Kidney tubule cell (primary cell): Measurements from ENCODE around the gene EFEMP1.
A peak's percentile ranks its signal among the peaks of the same experiment; 100 is the strongest.

ENCODE experiments used
- DNase-seq: peaks from one replicate; pipeline ENCODE4 v3.0.0-alpha.2; 2018; ENCODE audit warnings: low spot score

The EFEMP1 gene

DNA sequence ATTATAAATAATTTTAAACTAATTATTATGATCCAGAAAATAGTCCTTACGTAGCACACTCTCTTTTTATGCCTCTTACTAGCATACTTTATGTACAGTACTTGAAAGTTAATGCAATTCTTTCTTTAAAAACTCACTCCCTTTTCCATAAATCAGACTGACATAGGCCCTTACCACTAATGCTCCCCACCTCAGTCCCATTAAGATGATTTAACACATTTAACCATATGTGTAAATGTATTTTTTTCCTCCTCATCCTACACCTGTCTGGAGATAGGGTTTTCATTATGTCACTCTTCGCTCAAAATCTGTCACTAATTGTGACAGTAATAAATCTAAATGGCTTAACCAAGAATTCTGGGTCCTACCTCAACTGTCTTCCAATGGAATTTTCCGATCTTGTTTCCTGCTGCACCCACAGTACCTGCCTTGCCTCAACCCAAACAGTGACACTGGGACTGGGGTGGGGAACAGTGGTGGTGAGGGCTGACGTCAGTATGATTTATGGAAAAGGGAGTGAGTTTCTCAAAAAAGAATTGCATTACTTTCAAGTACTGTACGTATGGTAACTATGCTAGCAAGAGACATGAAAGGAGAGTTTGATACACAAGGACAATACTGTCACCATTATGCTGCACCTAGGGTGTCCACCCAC is 25.1 kb downstream of the EFEMP1 start:
- DNase-seq = no peak

DNA sequence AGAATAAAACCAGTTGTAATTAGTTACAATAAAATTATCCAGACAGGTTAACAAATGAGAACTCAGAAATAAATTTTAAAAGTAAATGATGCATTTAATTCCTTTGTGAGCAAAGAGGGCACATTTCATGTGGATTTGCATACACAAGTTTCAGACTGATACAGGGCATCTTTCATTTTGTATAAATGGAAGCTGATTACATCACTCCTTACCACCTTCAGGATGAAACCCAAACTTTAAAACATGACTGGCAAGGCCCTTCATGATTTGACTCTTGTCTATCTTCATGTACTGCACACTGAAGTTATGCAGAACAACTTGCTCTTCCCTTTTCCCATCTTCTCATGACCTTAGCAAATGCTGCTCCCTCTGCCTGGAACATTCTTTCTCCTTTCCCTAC is 26.9 kb downstream of the EFEMP1 start:
- DNase-seq = no peak

DNA sequence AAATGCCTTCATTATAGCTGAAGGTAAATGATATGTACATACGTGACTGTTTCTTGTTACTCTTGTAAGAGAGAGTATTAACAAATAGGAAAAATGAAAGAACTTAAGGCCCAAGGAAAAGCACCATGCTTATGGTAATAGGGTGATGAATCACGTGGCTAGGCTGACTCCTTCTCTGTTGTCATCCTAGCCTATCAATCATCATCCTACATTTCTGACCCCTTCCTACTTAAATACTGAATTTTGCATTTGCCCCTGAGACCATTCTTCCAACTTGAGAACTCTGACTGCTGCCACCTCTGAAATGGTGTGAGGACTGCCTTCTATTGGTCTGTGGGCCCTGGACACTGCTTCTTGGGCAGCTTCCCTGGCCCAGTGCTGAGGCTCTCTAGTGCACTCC is 28.9 kb downstream of the EFEMP1 start:
- peak; percentile 38 for DNase-seq

GRCh38 chr2:55891671-55892094 is 31.9 kb downstream of the EFEMP1 start:
- no peak for DNase-seq

DNA sequence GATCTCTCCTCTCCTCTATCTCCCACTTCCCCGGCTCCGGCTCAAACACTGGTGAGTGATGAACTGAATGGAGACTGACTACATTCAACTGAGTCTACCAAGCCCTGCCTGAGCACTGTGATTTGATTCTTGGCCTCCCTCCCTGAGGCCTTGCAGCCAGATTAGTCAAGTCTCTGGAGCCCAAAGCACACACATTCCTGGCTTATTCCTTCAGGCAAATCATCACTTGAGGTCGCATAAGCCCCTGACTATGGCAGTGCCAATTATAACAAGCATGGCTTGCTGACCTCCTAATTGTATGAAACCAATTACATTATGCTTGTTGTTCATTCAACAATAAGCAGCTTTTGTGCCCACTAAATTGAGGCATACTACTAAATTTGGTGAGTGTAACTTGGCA is 34.6 kb downstream of the EFEMP1 start:
- DNase-seq = no peak

DNA sequence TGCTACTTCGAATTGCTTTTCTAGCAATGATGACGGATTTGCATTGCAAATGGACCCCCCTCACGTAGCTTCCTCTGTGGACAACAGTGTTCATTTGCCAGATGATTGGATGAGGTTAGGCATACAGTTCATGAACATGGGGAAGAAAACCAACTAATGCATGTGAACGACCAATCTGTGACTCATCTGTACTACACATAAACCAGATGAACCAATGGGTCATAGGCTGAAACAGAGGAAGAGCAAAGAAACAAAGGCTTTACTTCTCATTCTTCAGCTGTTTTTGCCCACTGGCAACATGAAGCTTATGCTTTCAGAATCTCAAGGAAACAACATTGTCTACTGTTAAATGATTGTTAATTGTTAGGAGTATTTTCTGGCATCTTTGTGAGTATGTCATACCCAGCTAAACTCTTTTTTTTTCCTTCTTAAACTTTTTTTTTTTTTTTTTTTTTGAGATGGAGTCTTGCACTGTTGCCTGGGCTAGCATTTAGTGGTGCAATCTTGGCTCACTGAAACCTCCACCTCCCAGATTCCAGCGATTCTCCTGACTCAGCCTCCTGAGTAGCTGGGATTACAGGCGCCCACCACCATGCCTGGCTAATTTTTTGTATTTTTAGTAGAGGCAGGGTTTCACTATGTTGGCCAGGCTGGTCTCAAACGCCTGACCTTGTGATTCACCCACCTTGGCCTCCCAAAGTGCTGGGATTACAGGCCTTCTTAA is 35.5 kb downstream of the EFEMP1 start:
- DNase-seq = peak; percentile 73

GRCh38 chr2:55887351-55887750 is 36.2 kb downstream of the EFEMP1 start:
- DNase-seq = no peak

- DNase-seq = no peak
Measured at GRCh38 chr2:55885944-55886281, 37.7 kb downstream of the EFEMP1 start.

- peak; percentile 63 for DNase-seq
Measured at GRCh38 chr2:55885127-55885943, 38.2 kb downstream of the EFEMP1 start.

DNA sequence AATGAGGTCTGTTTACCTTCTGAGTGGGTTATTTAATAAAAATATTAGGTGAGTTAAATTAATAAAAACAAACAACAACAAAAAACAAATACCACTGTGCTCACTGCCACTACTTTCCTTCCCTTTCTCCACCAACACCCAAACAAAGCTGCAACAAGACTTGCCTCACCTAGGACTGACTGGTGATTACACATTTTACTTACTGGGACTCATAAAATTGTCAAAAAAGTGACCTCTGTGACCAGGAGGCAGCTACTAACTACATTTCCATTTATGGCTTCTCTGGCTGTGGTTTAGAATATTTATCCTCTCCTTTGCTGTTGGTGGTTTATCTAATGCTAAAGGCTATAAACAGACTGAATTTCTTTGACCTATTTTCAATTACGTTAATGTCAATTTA is 39.8 kb downstream of the EFEMP1 start:
- no peak for DNase-seq

- DNase-seq = no peak
Measured at GRCh38 chr2:55883357-55883756, 40.2 kb downstream of the EFEMP1 start.

GRCh38 chr2:55882954-55883353 is 40.6 kb downstream of the EFEMP1 start:
- DNase-seq = no peak

- no peak for DNase-seq
Measured at GRCh38 chr2:55880416-55881143, 43.0 kb downstream of the EFEMP1 start.

- no peak for DNase-seq
Measured at GRCh38 chr2:55879976-55880375, 43.6 kb downstream of the EFEMP1 start.

DNA sequence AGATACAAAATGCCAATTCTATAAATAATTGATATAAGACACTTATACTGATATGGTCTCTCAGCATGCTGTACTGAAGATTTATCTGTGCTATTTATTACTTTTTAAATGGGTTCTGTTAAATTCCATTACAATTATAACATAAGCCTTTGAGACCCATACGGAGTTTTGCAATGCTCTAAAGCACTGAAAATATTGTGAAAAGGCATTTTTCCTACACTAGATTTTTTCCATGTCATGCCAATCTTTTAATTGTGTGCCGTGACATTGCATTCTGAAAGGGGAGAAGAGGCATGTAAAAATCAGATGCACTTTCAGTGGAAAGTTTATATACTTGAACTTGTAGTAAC is 46.5 kb downstream of the EFEMP1 start:
- no peak for DNase-seq

DNA sequence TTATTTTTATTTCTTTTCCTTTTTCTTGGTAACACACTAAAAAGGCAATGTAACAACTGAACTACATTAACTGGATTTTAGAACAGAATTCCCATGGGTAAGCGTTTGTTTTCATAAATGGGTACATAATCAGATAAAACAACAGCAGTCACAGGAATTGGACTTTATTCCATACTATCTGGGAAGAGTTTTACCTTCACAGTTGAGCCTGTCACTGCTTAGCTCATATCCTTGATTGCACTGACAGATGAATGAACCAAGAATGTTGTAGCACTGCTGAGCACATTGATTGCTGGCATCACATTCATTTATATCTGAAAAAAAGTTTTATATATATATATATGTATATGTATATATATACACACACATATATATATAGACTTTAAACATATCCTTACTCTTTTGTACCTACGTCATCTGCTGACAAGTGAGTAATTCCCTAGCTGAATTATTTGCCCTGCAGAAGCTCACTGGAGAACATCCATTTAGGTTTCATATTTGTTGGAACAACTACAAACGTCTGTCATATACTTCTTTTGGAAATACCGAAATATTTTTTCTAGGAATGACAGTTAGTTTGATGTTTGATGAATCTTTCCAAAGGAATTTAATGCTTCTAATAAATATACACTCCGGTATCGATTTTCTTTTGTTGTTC is 47.0 kb downstream of the EFEMP1 start:
- no peak for DNase-seq

DNA sequence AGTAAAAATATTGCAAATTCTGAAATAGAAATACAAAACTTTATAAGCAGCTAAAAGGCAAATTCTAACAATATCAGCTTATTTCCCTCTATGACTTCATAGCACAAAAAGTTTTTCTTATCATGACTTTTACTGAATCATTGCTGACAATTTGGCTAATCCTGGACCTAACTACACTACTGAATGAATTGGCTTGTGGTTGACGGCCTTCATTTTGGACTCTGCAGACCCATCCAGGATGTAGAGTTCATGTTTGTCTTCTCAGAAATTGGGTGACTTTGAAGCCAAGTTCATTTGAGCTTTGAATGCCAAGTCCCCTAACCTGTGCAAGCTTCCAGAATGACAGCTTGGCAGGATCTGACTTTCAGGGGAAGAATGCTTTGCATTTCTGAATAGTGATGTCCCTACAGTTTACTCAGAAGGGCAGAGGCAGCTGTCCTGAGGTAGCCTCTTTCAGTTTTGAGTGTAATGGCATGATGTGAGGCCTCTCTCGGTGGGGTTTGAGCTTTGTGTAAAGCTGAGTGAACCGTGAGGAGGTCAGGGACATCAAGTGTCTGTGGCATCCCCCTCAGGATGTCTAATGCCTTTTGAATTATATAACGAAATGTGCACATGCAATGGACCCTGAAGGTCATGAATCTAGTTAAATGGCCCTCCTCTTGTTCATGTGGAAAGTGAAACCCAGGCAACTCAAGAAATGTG is 48.0 kb downstream of the EFEMP1 start:
- DNase-seq = peak; percentile 45

DNA sequence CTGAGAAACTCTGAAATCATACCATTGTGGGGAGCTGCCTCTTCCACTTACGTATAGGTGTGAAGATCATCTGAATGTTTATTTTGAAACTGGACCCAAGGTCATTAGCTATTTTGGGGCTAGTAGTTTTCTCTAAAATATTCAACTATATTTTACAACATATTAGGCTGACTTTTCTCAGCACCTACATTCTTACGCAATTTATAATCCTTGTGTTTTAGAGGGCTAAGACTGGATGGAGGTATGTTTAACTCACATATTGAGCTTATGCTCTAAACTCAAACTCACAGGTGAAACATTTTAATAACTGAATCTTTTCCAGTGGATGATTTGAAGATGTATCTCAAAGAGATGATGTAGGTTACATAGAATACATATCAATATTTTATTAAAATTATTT is 49.2 kb downstream of the EFEMP1 start:
- no peak for DNase-seq

DNA sequence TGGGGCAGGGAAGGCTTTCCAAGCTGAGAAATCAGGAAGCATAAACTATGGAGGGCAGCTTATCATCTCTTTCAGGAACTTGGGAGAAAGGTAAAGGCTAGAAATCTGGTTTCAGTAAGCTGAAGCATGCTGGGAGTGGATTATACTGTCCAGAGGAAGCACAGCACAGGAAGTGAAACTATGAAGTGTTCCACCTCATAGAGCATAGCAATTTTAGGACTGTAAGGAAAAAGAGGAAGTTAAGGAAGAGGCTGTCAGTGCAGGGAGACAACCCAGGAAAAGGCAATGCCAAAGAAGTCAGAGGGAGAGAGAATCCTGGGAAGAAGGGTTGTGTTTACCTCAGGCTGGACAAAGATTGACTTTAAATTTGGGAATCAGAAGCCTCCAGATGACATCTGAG is 51.9 kb downstream of the EFEMP1 start:
- DNase-seq = peak; percentile 69

- DNase-seq = peak; percentile 36
Measured at GRCh38 chr2:55869637-55870325, 53.8 kb downstream of the EFEMP1 start.
